Myometrial cell (primary cell): ENCODE measurements around the gene GULP1. TPM values are rescaled to one million over a fixed set of nuclear protein-coding genes. Genes with fewer than 3 reads are reported as not detected.

Experiments
- total RNA-seq: library from RNA; depleted of rRNA; stranded (reverse); fragments of >200 nt; gene quantifications from 2 replicates; pipeline ENCODE4 v1.2.3, GENCODE V29; 2015

GULP1 gene, protein sequence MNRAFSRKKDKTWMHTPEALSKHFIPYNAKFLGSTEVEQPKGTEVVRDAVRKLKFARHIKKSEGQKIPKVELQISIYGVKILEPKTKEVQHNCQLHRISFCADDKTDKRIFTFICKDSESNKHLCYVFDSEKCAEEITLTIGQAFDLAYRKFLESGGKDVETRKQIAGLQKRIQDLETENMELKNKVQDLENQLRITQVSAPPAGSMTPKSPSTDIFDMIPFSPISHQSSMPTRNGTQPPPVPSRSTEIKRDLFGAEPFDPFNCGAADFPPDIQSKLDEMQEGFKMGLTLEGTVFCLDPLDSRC
- 25.5 and 26.2 TPM in 2 replicates for total RNA-seq

DNA sequence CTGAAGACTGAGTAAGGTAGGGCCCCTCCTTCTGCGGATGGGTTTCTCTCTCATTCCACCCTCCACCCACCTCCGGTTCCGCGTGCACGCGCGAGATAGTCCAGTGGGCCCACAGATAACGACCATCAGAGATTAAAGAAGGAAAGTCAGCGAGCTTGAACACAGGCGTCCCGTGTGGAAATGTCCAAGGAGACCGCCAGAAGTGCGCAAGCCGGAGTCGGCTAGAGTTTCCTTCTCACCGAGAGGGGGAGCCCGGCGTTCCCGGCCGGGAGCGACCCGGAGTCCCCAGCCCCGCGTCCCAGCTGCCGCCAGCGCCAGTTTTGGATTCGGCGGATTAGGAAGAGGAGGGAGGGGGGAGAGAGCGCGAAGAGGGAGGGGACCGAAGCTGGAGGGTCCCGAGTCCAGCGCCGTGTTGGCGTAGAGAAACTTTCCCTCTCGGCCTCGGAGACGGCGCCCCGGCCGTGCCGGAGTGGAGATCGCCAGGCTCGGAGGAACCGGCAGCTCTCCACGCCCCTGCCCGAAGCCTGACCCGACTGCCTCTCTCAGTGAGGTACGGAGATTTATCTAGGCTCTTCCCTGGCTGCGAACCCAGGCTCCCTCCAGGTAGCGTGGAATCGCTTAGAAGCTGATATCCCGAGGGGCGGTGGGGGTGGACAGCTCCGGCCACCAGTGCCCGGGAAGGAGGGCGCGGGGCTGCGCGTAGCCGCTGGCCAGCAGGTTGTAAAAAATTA is at the start of gene GULP1:
TSS of gene GULP1 (plus strand) at position 258 of the 731 bp plus-strand sequence. CDS start 185,829 bp downstream, outside the sequence.

